ENCODE measurements around the gene CYP1B1.

GRCh38 chr2:38026846-38027245, 49.1 kb downstream of the CYP1B1 start:
- TF ChIP-seq CTCF (IDR thresholded peaks at IDR 0.05) (no peak), POLR2AphosphoS5 (IDR thresholded peaks at IDR 0.05) (no peak), POLR2A (IDR thresholded peaks at IDR 0.05) (no peak), EP300 (IDR thresholded peaks at IDR 0.05) (no peak)

Data from sigmoid colon (tissue), 4 donors.